ENCODE measurements around the gene EPB41L4A. TPM values are rescaled to one million over a fixed set of nuclear protein-coding genes. Genes with fewer than 3 reads are reported as not detected.

The EPB41L4A gene
- total and polyA plus RNA-seq, 11 donors = 6.4 to 34.5 (median 16.2) TPM

DNA sequence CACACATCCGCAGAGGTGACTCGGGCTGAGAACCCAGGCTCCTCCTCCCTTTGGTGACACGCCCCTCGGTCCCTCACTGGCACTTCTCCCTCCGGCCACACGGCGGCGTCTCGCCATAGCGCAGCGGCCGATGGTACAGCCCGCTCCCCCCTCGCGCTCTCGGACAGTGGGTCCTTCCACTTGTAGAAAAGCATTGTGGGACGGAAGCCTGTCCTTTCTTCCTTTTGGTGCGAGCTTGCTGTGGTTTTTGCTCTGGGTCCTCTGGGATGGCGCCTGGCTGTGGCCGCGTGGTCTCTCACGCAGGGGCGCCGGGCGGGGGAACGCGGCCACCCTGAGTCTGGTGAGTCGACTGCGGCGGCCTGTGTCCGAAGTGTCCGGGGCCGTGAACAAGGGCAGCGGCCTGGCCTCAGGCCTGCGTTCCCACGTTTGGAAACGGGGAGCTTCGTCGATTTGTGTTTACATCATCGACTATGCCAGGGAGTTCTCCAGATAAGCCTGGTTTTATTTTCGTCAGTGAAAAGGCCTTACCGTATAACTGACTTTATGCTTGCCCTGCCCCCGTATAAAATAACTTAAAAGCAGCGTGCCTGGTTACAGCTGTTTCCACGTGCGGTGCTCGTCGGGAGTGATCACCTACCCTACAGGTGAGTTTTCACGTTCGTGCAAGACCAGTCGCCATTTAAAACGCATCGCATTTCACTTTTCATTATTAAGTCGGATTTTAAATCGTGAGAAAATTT lies 258.3 kb downstream of the EPB41L4A start:
- peaks cover 0 to 30% (median 18%) of the 10 kb centered on the region in 12 donors for H3K4me1 ChIP-seq
- peak overlapping the region; percentile 72 to 92 (median 86) for H3K27ac ChIP-seq
- peaks cover 0 to 43% (median 37%) of the 10 kb centered on the region in 9 donors for H3K36me3 ChIP-seq
- ATAC-seq (peak; percentile 88 to 95 (median 94)), DNase-seq (peak; percentile 90 to 95 (median 92))
- intact Hi-C loops (cut with DNase I) = loop anchor here in 2 of 10 donors (5.0 to 10.0 kb wide), 2 partner anchors 256 to 574 kb away; partner anchors contain the start of genes APC (in 1 of the 2) and EPB41L4A (in 1 of the 2)
- TF ChIP-seq POLR2A (IDR thresholded peaks at IDR 0.05) = peak in 1 of 2 donors; percentile 79
- TF ChIP-seq, protein P1, sequence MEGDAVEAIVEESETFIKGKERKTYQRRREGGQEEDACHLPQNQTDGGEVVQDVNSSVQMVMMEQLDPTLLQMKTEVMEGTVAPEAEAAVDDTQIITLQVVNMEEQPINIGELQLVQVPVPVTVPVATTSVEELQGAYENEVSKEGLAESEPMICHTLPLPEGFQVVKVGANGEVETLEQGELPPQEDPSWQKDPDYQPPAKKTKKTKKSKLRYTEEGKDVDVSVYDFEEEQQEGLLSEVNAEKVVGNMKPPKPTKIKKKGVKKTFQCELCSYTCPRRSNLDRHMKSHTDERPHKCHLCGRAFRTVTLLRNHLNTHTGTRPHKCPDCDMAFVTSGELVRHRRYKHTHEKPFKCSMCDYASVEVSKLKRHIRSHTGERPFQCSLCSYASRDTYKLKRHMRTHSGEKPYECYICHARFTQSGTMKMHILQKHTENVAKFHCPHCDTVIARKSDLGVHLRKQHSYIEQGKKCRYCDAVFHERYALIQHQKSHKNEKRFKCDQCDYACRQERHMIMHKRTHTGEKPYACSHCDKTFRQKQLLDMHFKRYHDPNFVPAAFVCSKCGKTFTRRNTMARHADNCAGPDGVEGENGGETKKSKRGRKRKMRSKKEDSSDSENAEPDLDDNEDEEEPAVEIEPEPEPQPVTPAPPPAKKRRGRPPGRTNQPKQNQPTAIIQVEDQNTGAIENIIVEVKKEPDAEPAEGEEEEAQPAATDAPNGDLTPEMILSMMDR (IDR thresholded peaks at IDR 0.05) = peak; percentile 88 to 99 (median 96)
- H3K4me3 ChIP-seq = peak overlapping the region; percentile 76 to 98 (median 82)
- H3K27me3 ChIP-seq = no peaks in the 10 kb centered on the region
- H3K9me3 ChIP-seq = peaks cover 0 to 6% (median 0%) of the 10 kb centered on the region in 12 donors
- 0% methylated on average over 30 to 55 of the region's 55 CpGs for whole genome bisulfite sequencing, 4 donors

- WGBS, 4 donors = 45 to 57% (median 49%) methylated on average over 5 of the region's 5 CpGs
- peaks cover 0 to 29% (median 18%) of the 10 kb centered on the region in 12 donors for H3K4me1 ChIP-seq
- intact Hi-C loops (cut with DNase I) = no loop called here
- H3K36me3 ChIP-seq = peaks cover 0 to 29% (median 23%) of the 10 kb centered on the region in 9 donors
- TF ChIP-seq, protein P1 (IDR thresholded peaks at IDR 0.05) = no peak
- TF ChIP-seq POLR2A (IDR thresholded peaks at IDR 0.05) = no peak
- no peak overlapping the region for H3K4me3 ChIP-seq
- peaks cover 0 to 6% (median 0%) of the 10 kb centered on the region in 12 donors for H3K9me3 ChIP-seq
- peak overlapping the region in 2 of 12 donors; percentile 82 to 86 for H3K27ac ChIP-seq
- DNase-seq = peak; percentile 60 to 73 (median 72)
- ATAC-seq = peak; percentile 28 to 73 (median 54)
- H3K27me3 ChIP-seq = no peaks in the 10 kb centered on the region
These were observed 259.6 kb downstream of the EPB41L4A start for GRCh38 chr5:112159435-112159834.

DNA sequence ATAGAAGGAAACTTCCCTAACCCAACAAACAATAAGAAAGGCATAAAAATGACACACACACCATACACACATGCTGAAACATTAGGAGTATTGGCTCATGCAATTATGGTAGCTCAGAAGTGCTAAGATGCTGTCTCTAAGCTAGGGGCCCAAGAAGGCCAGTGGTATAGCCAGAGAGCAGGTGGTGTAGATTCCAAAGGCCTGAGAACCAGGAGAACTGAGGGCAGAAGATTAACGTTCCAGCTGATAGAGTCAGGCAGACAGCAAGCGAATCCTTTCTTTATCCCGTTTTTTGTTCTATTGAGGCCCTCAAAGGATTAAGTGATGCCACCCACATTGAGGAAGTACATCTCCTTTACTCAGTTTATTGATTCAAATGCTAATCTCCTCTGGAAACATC lies 262.9 kb downstream of the EPB41L4A start:
- no peak for ATAC-seq
- peaks cover 0 to 6% (median 0%) of the 10 kb centered on the region in 12 donors for H3K9me3 ChIP-seq
- no peaks in the 10 kb centered on the region for H3K36me3 ChIP-seq
- H3K27ac ChIP-seq = no peak overlapping the region
- H3K4me3 ChIP-seq = no peak overlapping the region
- TF ChIP-seq POLR2A (IDR thresholded peaks at IDR 0.05) = no peak
- TF ChIP-seq, protein P1 (IDR thresholded peaks at IDR 0.05) = no peak
- peaks cover 0 to 7% (median 3%) of the 10 kb centered on the region in 12 donors for H3K4me1 ChIP-seq
- intact Hi-C loops (cut with DNase I) = no loop called here
- no peaks in the 10 kb centered on the region for H3K27me3 ChIP-seq
- WGBS, 4 donors = 79 to 89% (median 85%) methylated on average over 3 of the region's 3 CpGs
- DNase-seq = no peak

GRCh38 chr5:112154940-112155686 lies 264.0 kb downstream of the EPB41L4A start:
- TF ChIP-seq, protein P1 (IDR thresholded peaks at IDR 0.05) = no peak
- no peak for TF ChIP-seq POLR2A (IDR thresholded peaks at IDR 0.05)
- DNase-seq (no peak), ATAC-seq (no peak)
- Histone ChIP-seq H3K27ac (no peak overlapping the region), H3K36me3 (no peaks in the 10 kb centered on the region), H3K27me3 (no peaks in the 10 kb centered on the region), H3K9me3 (peaks cover 0 to 12% (median 0%) of the 10 kb centered on the region in 12 donors), H3K4me1 (peaks cover 0 to 3% (median under 1%) of the 10 kb centered on the region in 12 donors), H3K4me3 (no peak overlapping the region)
- intact Hi-C loops (cut with DNase I) = loop anchor here in 1 of 10 donors (5.0 kb wide), 1 partner anchor 993 kb away; no protein-coding TSS in a partner anchor
